Hematopoietic multipotent progenitor cell treated with erythropoietin and hydrocortisone succinate and interleukin-3 and kit ligand, for 6 days (in vitro differentiated cells): ENCODE measurements around the gene CCDC187.

Source experiments
- DNase-seq: peaks from one replicate; pipeline ENCODE4 v3.0.0-alpha.2; 2015

CCDC187 gene

DNA sequence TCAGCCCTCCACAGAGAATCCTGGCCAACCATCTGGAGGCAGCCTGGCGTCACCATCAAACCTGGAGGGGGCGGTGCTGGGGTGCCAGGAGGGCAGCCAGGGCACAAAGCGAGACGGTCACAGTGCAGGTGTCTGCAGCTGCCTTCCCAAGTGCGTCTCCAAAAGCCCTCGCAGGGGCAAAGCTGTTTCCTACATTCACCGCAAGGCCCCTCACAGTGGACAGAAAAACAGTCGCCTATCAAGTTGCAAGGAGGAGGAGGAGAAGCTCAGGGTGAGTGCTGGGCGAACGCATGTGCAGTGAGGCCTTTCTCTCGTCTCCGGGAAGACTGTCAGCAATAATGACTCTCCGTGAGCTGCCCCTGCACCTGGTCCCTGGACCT, 81.0 kb downstream of the CCDC187 start:
- DNase-seq: no peak

DNA sequence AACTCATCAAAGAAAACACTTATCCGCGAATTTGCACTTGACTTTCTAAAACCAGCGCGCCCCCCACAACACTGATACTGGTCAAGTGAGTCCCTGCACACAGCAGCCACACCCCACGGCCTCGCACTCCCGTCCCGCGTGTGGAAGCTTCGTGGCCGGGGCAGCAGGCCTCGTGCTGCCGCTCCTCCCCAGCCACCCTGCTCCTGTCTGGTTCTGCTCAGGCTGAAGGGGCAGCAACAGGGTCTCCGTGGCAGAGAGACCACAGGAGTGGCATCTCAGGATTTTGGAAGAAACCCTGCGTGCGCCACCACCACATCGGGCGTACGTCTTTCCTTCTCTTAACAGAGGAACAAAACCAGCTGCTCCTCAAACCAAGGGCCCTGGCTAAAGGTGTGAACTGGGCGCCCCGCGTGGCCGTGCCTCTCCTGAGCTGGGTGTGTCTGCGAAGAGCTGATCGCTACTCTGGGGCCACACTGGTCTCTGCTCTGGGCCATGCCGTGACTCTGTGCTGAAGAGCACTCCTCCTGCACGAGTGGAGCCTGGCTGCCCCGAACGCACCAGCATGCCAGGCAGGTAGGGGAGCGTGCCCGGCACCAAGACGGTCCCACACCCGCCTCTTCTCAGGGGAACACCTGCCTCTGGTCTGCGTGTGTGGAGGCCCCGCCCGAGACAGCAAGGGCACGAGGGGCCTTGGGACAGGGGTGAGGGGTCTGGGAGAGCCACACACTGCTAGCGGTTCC, 81.6 kb downstream of the CCDC187 start:
- no peak for DNase-seq

DNA sequence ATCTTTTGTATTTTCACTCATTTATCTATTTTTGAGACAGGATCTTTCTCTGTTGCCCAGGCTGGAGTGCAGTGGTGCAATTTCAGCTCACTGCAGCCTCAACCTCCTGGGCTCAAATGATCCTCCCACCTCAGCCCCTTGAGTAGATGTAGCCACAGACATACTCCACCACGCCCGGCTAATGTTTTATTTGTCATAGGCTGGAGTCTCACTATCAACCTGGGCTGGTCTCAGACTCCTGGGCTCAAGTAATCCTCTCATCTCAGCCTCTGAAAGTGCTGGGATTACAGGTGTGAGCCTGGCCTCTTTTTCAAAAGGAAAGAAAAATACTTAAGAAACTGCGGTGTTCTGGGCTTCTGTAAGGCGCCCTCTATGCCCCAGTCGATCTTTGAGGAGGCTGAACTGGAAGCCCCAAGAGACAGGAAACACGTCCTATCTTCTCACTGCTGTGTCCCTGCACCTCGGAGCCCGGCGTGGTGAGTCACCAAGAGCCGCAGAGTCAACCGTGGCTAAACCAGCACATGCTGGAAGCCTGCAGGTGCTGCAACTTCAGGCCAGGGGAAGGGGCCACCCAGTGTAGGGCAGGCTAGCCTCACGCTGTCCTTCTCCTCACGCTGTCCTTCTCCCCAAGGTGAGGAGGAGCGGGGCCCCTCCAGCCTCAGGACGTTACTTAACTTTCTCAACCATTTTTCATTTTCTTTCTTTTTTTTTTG, 83.7 kb downstream of the CCDC187 start:
- DNase-seq: peak; percentile 35

DNA sequence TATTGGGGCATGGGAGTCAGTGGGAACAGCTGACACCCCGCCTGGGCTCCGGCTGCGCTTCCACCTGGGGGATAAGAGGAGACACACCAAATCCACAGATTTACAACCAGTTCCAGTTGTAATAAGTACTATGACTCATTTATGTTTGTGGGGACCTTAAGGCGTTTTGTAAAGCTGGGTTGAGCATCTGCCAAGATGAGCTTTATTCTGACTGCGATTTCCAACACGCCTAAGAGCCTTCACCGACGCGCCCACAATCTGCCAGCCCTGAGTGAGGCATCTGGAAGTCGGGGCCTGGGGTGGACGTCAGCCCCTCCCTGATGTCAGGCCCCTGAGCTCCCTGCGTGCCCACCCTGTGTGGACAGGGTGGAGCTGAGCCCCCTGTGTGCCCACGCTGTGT, 84.6 kb downstream of the CCDC187 start:
- no peak for DNase-seq

GRCh38 chr9:136218673-136219072, 85.2 kb downstream of the CCDC187 start:
- DNase-seq: no peak

DNA sequence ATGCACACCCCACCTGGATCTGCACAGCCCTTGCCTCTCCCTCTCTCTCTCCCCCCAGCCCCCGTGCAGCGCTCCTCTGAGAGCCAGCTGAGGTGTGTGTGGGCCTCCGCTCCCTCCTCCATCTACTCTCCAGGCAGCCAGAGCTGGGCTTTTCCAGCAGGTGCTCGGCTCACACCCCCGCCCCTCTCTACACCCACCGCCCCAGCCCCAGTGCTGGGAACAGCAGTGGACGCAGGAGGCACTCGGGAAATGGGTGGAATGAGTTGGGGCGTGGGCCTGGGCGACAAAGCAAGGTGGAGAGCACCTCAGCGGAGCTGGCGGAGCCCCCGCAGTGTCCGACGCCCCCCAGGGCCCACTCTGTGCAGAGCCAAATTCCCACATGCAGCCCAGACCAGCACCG, 85.6 kb downstream of the CCDC187 start:
- DNase-seq: no peak

DNA sequence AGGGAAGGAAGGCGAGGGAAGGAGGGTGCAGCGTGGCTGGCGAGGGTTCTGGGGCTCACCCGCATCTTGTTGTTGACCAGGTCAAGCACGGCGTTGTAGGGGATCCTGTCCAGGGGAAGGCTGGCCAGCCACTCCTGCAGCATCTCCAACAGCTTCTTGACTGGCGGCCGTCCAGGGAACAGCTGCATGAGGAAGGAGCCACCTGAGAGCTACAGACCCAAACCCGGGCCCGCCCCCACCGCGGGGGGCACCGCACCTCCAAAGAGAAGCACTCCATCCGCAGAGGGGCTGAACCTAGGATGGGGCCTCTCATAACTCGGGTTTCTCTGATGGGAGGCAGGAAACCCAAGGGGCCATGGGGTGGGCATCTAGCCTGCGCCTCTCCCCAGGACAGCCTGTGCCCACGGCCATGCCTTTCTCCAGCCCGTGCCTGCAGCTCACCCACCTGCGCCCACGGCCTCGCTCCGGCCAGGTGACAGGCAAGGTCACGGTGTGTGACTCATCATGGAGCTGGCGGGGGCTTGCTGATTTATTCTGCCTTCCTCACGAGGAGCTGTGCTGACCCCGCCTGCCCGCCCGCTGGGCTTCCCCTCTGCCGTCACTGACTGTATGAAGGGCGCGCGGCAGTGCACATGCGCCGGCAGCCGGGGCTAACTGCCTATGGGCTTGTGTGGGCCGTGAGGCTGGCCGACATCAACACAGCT, 87.2 kb downstream of the CCDC187 start:
- no peak for DNase-seq

GRCh38 chr9:136213733-136214132, 90.2 kb downstream of the CCDC187 start:
- no peak for DNase-seq

DNA sequence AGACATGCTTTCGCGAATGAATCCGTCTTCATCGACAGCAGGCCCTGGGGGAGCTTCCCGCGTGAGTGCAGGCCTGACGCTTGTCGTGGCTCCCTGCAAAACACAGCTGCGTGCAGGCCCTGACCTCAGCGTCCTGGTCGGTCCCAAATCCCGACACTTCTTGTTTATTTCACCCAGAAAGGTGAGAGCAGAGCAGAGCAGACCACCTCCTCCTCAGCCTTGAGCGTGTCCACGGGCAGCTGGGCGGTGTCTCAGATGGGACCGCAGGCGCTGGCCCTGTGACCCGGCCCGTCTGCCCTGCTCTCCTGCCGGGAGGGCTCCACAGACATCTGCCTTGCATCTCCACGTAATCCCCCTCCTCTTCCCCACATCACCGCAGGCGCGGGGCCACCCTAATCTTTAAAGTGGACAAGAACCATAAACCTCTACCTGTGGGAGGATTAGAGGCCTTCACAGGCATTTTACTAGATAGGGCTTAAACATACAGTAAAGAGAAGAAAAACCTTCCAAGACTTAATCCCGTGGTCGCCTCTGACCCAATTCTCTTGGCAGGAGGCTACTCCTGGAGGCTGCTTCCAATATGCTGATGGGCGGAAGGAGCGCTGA, 91.4 kb downstream of the CCDC187 start:
- DNase-seq: no peak

- no peak for DNase-seq
Observed at GRCh38 chr9:136211441-136212344, 92.2 kb downstream of the CCDC187 start.

GRCh38 chr9:136211006-136211405, 92.9 kb downstream of the CCDC187 start:
- DNase-seq: no peak

GRCh38 chr9:136210276-136210675, 93.6 kb downstream of the CCDC187 start:
- no peak for DNase-seq

DNA sequence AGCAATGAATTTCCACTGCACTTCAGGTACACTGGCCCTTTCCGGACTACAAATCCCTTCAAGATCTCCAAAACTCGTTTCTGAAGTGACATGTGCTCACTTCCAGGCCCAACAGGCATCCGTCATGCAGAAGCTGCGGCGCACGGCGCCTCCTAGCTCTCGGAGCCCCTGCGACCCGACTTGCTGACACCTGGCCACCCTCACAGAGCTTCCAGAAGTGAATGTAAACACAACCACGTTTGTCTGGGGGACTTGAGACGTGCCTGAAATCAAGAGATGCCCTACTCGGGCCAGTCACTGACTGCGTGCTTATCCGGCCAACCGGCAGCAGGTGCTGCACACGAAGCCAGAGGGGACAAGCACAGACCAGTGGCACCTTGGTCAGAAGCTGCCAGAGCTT, 94.1 kb downstream of the CCDC187 start:
- DNase-seq: no peak

- DNase-seq: no peak
Observed at GRCh38 chr9:136209232-136209631, 94.7 kb downstream of the CCDC187 start.

DNA sequence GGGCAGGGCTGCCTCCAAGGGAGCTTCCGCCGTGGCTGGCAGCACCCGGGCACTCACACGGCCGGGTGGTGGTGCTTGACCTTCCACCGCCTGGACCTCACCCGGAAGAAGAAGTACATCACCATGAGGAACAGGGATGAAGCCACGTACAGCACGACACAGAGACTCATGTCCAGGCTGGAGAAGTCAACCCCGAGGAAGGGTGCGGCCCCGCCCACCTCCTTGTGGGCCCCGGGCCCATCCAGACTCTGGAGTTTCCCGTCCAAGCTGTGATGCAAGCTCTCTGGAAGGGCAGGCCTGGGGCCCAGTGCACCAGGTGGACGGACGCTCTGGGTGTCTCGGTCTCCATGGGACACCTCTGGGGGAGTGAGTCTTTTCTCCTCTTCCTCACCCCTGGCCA, 95.2 kb downstream of the CCDC187 start:
- no peak for DNase-seq

- DNase-seq: no peak
Observed at GRCh38 chr9:136207616-136208015, 96.3 kb downstream of the CCDC187 start.

GRCh38 chr9:136206602-136207275, 97.2 kb downstream of the CCDC187 start:
- DNase-seq: no peak

- no peak for DNase-seq
Observed at GRCh38 chr9:136205707-136205992, 98.2 kb downstream of the CCDC187 start.

GRCh38 chr9:136204838-136205706, 98.8 kb downstream of the CCDC187 start, which contains the start of gene LHX3:
LHX3 (minus strand) TSS chr9:136205128; CDS start chr9:136205012, 116 bp downstream.
- DNase-seq: peak; percentile 76

- no peak for DNase-seq
Observed at GRCh38 chr9:136204145-136204805, 99.6 kb downstream of the CCDC187 start.
